GM21526 (cell line): ENCODE data around the gene STK36.

ENCODE experiments used
- ATAC-seq: cut with Tn5 transposase; IDR thresholded peaks from one replicate; pipeline ENCODE4 v1.9.1; 2021; ENCODE audit warnings: moderate library complexity; ENCODE audit not compliant: unreplicated experiment, low FRiP score

The STK36 gene

GRCh38 chr2:218671654-218672566 is at the start of gene STK36, which contains the start of gene RNF25:
STK36 (plus strand) TSS chr2:218672086; CDS start chr2:218672830, 744 bp downstream.
RNF25 (minus strand) TSS chr2:218672002; CDS start chr2:218671970, 32 bp downstream.
- peak; percentile 89 for ATAC-seq

- ATAC-seq = no peak
Measured at GRCh38 chr2:218622606-218623365, 49.1 kb upstream of the STK36 start.

GRCh38 chr2:218623366-218623705 is 48.5 kb upstream of the STK36 start:
- ATAC-seq = no peak

GRCh38 chr2:218626369-218626768 is 45.5 kb upstream of the STK36 start:
- ATAC-seq = no peak

GRCh38 chr2:218627939-218628338 is 43.9 kb upstream of the STK36 start:
- no peak for ATAC-seq

GRCh38 chr2:218631837-218632236 is 40.0 kb upstream of the STK36 start:
- no peak for ATAC-seq

- ATAC-seq = no peak
Measured at GRCh38 chr2:218635719-218636118, 36.2 kb upstream of the STK36 start.

GRCh38 chr2:218638372-218638771 is 33.5 kb upstream of the STK36 start:
- no peak for ATAC-seq

GRCh38 chr2:218642121-218642656 is 29.7 kb upstream of the STK36 start:
- no peak for ATAC-seq

GRCh38 chr2:218642786-218643185 is 29.1 kb upstream of the STK36 start:
- ATAC-seq = no peak

- no peak for ATAC-seq
Measured at GRCh38 chr2:218643751-218644310, 28.1 kb upstream of the STK36 start.

GRCh38 chr2:218644721-218645120 is 27.2 kb upstream of the STK36 start:
- ATAC-seq = no peak

GRCh38 chr2:218645126-218645525 is 26.8 kb upstream of the STK36 start:
- ATAC-seq = no peak

GRCh38 chr2:218648088-218648786 is 23.6 kb upstream of the STK36 start:
- no peak for ATAC-seq

GRCh38 chr2:218648787-218649100 is 23.1 kb upstream of the STK36 start:
- no peak for ATAC-seq

GRCh38 chr2:218655751-218656150 is 16.1 kb upstream of the STK36 start:
- no peak for ATAC-seq

GRCh38 chr2:218658671-218659257 is 13.1 kb upstream of the STK36 start:
- ATAC-seq = peak; percentile 44

- peak; percentile 88 for ATAC-seq
Measured at GRCh38 chr2:218659258-218659987, 12.5 kb upstream of the STK36 start, which contains the start of the genes BCS1L and ZNF142. BCS1L (plus strand) TSS chr2:218659683; CDS start chr2:218660988, 1,305 bp downstream. ZNF142 (minus strand) TSS chr2:218659623; CDS start chr2:218656429, 3,194 bp downstream.

- no peak for ATAC-seq
Measured at GRCh38 chr2:218659988-218660358, 11.9 kb upstream of the STK36 start.
